WERI-Rb-1 (cell line): ENCODE measurements around the gene HOXD9.
A peak's percentile ranks its signal among the peaks of the same experiment; 100 is the strongest.

Source experiments
- DNase-seq: peaks from one replicate; pipeline ENCODE4 v3.0.0-alpha.2; 2020
- H3K27ac ChIP-seq: fragments of 250-450 bp; sonication (Bioruptor Pico); 2 replicates; pipeline ENCODE4 v1.5.1; 2020; ENCODE audit warnings: mild to moderate bottlenecking, moderate library complexity
- H3K27me3 ChIP-seq: fragments of 250-450 bp; sonication (Bioruptor Pico); 2 replicates; pipeline ENCODE4 v1.5.1; 2021; ENCODE audit warnings: mild to moderate bottlenecking, low read depth, moderate library complexity; ENCODE audit not compliant: insufficient read depth, severe bottlenecking
- H3K36me3 ChIP-seq: fragments of 250-450 bp; sonication (Bioruptor Pico); 2 replicates; pipeline ENCODE4 v1.5.1; 2020; ENCODE audit warnings: mild to moderate bottlenecking, moderate library complexity
- H3K4me3 ChIP-seq: 2 replicates; pipeline ENCODE4 v1.5.1; 2011; ENCODE audit warnings: low read depth, mild to moderate bottlenecking, control low read depth, low read length
- H3K9me3 ChIP-seq: fragments of 250-450 bp; sonication (Bioruptor Pico); 2 replicates; pipeline ENCODE4 v1.5.1; 2021; ENCODE audit warnings: mild to moderate bottlenecking, moderate library complexity; ENCODE audit not compliant: severe bottlenecking
- TF ChIP-seq, protein P1 (sequence below): IDR thresholded peaks from 2 replicates; pipeline ENCODE4 v1.5.1; 2011; ENCODE audit warnings: low read depth, mild to moderate bottlenecking, control low read depth, inconsistent platforms, low read length

The HOXD9 gene

DNA sequence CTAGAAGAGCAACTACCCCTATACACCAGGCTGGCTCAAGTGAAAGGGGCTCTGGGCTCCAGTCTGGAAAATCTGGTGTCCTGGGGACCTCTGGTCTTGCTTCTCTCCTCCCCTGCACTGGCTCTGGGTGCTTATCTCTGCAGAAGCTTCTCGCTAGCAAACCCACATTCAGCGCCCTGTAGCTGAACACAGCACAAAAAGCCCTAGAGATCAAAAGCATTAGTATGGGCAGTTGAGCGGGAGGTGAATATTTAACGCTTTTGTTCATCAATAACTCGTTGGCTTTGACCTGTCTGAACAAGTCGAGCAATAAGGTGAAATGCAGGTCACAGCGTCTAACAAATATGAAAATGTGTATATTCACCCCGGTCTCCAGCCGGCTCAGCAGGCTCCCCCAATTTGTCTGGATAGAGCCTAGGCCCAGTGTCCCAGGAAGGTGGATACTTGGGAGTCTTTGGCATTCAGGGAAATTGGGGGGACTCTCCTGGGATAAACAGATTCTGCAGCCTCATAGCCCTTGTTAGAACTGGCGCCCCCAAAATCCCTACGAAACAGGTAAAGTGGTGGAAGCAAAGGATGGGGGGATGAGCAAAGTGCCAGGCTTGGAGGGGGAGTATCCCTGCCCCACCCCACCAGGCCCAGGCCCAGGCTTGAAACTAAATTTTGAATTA, 26.4 kb downstream of the HOXD9 start:
- H3K27me3 ChIP-seq = peaks cover 91% of the 10 kb centered on the region
- no peak for DNase-seq
- no peak overlapping the region for H3K27ac ChIP-seq
- TF ChIP-seq, protein P1, sequence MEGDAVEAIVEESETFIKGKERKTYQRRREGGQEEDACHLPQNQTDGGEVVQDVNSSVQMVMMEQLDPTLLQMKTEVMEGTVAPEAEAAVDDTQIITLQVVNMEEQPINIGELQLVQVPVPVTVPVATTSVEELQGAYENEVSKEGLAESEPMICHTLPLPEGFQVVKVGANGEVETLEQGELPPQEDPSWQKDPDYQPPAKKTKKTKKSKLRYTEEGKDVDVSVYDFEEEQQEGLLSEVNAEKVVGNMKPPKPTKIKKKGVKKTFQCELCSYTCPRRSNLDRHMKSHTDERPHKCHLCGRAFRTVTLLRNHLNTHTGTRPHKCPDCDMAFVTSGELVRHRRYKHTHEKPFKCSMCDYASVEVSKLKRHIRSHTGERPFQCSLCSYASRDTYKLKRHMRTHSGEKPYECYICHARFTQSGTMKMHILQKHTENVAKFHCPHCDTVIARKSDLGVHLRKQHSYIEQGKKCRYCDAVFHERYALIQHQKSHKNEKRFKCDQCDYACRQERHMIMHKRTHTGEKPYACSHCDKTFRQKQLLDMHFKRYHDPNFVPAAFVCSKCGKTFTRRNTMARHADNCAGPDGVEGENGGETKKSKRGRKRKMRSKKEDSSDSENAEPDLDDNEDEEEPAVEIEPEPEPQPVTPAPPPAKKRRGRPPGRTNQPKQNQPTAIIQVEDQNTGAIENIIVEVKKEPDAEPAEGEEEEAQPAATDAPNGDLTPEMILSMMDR = no peak
- H3K4me3 ChIP-seq = no peak overlapping the region
- peaks cover 4% of the 10 kb centered on the region for H3K9me3 ChIP-seq
- no peaks in the 10 kb centered on the region for H3K36me3 ChIP-seq

GRCh38 chr2:176149481-176149938, 27.0 kb downstream of the HOXD9 start:
- DNase-seq = no peak
- Histone ChIP-seq H3K4me3 (no peak overlapping the region), H3K36me3 (no peaks in the 10 kb centered on the region), H3K27ac (no peak overlapping the region), H3K27me3 (peaks cover 91% of the 10 kb centered on the region), H3K9me3 (peaks cover 4% of the 10 kb centered on the region)
- TF ChIP-seq, protein P1 = no peak

GRCh38 chr2:176149939-176150583, 27.5 kb downstream of the HOXD9 start:
- no peak for DNase-seq
- Histone ChIP-seq H3K4me3 (no peak overlapping the region), H3K9me3 (peaks cover 4% of the 10 kb centered on the region), H3K27ac (no peak overlapping the region), H3K27me3 (peaks cover 91% of the 10 kb centered on the region), H3K36me3 (no peaks in the 10 kb centered on the region)
- TF ChIP-seq, protein P1 = no peak

DNA sequence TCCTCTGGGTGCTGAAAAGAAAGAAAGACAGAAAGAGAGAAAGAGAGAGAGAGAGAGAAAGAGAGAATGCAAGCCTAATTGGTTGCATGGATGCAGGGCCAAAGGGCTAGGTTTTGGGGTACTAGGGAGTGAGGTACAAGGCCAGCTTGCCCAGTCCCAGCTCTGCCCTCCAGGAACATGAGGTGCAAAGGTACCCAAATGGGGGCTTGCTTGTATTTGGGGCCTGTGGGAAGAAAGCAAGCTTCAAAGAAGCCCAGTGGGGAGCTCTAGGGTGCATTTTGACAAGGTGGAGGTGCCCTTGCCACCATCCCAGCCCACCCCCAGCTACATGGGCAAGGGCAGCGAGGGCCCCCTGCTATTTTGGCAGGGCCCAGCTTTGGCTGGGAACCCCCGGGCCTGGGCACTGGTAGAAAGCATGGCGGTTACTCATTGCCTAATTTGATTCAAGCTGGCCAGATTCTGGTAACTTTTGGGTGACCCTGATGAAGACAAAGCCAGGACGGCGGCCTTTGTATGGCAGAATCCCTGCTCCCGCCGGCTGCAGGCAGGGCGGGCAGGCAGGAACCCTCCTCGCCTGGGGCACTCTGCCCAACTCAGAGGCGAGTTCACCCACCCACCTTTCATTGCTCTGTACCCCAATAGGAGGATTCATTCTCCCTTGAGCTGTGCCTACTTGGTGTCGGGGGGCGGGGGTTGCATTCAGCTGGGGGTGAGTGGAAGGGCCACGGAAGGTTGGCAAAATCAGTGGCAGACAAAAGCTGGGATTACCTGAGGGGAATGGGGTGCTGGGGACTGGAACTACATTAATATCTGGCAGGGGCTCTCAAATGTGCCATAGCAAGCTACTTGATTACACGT, 28.3 kb downstream of the HOXD9 start:
- H3K9me3 ChIP-seq = peaks cover 4% of the 10 kb centered on the region
- TF ChIP-seq, protein P1 = no peak
- peaks cover 91% of the 10 kb centered on the region for H3K27me3 ChIP-seq
- H3K27ac ChIP-seq = no peak overlapping the region
- no peaks in the 10 kb centered on the region for H3K36me3 ChIP-seq
- no peak for DNase-seq
- H3K4me3 ChIP-seq = no peak overlapping the region

GRCh38 chr2:176151442-176152287, 29.1 kb downstream of the HOXD9 start, which contains the start of gene HOXD4:
Gene HOXD4 (plus strand): TSS chr2:176151550. CDS start chr2:176151634, 84 bp downstream.
- Histone ChIP-seq H3K4me3 (0 out of 2 replicates have a peak within 1 kb of the TSS, but pooled peaks have one; percentile 5), H3K36me3 (no peaks in the 10 kb centered on the region), H3K9me3 (peaks cover 4% of the 10 kb centered on the region), H3K27ac (no peak within 1 kb of the TSS), H3K27me3 (peaks cover 91% of the 10 kb centered on the region)
- no peak for DNase-seq
- TF ChIP-seq, protein P1 = no peak
